H7 (cell line): ENCODE data around the gene KLF8. TPM values are rescaled to one million over a fixed set of nuclear protein-coding genes. Genes with fewer than 3 reads are reported as not detected.

Experiments
- DNase-seq: peaks from one replicate; pipeline ENCODE4 v3.0.0; 2012
- H3K27me3 ChIP-seq: 2 replicates; pipeline ENCODE4 v1.6.0; 2011; ENCODE audit warnings: mild to moderate bottlenecking, low read length; ENCODE audit not compliant: control insufficient read depth, insufficient read depth
- H3K36me3 ChIP-seq: replicated peaks from 2 replicates; pipeline ENCODE4 v1.5.1; 2011; ENCODE audit warnings: low read length; ENCODE audit not compliant: control insufficient read depth, insufficient read depth
- H3K4me3 ChIP-seq: 2 replicates; pipeline ENCODE4 v1.5.1; 2011; ENCODE audit warnings: low read depth, mild to moderate bottlenecking, control low read depth, low read length, moderate library complexity; ENCODE audit not compliant: insufficient read depth
- total RNA-seq: library from RNA; depleted of rRNA; stranded (reverse); fragments of >200 nt; shearing (Covaris generic); gene quantifications from 2 replicates; pipeline ENCODE4 v1.2.3, GENCODE V29; 2014

KLF8 gene
- total RNA-seq, 1 experiment from 2014 or later = 7.3 TPM

GRCh38 chrX:56268888-56269287 is 36.7 kb downstream of the KLF8 start:
- Histone ChIP-seq H3K4me3 (no peak overlapping the region), H3K36me3 (no peaks in the 10 kb centered on the region), H3K27me3 (no peaks in the 10 kb centered on the region)
- no peak for DNase-seq

DNA sequence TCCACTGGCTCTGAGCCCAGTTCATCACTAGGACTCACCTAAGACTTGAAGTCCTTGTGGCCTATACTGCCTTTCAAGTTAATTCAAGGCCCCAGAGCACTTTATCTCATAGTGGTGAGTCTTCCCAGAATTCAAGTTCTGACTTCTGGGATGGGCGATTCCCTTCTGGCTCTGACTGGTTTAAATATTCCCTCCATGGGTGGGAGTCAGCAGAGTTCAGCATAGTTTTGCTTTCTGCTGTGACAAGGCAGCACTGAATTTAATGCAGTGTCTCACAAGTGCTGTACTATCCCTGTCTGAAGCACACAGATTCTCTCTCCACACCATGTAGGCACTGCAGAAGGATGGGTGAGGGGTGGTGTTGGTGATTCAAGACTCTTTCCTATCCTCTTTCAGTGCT is 46.5 kb downstream of the KLF8 start:
- no peak overlapping the region for H3K4me3 ChIP-seq
- H3K27me3 ChIP-seq = no peaks in the 10 kb centered on the region
- DNase-seq = no peak
- no peaks in the 10 kb centered on the region for H3K36me3 ChIP-seq

DNA sequence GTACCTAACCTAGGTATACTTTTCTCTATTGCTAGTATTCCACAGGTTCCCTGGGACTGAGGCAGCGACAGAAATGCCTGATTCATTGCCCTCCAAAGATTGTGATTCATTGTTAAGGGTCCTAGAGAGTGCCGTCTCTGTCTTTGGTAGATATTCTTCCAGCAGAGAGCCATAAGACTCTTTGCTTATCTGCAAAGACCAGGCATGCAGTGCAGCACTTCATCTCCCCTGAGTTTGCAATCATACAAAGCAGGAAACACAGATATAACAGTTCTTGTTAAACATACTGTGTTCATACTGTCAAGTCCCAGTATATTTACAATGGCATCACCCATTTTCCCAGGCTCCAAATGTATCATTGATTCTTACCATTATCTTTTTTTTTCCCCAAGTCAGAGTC is 47.7 kb downstream of the KLF8 start:
- no peak for DNase-seq
- Histone ChIP-seq H3K36me3 (no peaks in the 10 kb centered on the region), H3K4me3 (no peak overlapping the region), H3K27me3 (no peaks in the 10 kb centered on the region)

GRCh38 chrX:56281789-56282188 is 49.6 kb downstream of the KLF8 start:
- Histone ChIP-seq H3K27me3 (no peaks in the 10 kb centered on the region), H3K4me3 (no peak overlapping the region), H3K36me3 (no peaks in the 10 kb centered on the region)
- no peak for DNase-seq

DNA sequence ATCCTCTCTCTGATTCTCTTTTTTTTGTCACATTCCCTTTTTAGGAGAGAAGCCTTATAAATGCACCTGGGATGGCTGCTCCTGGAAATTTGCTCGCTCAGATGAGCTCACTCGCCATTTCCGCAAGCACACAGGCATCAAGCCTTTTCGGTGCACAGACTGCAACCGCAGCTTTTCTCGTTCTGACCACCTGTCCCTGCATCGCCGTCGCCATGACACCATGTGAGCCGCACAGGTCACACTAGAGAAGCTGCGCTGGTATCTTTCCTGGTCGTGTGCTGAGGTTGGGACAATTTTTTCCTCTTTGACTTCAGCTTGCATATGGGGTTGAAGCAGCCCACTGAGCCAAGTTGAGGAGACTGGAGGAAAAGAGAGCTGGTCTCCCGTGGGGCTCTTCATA is 52.1 kb downstream of the KLF8 start:
- no peak for DNase-seq
- Histone ChIP-seq H3K36me3 (no peaks in the 10 kb centered on the region), H3K4me3 (no peak overlapping the region), H3K27me3 (no peaks in the 10 kb centered on the region)

- Histone ChIP-seq H3K27me3 (no peaks in the 10 kb centered on the region), H3K4me3 (no peak overlapping the region), H3K36me3 (no peaks in the 10 kb centered on the region)
- DNase-seq = no peak
These were observed 56.5 kb downstream of the KLF8 start for GRCh38 chrX:56288608-56289007.

GRCh38 chrX:56289449-56289848 is 57.3 kb downstream of the KLF8 start:
- Histone ChIP-seq H3K36me3 (no peaks in the 10 kb centered on the region), H3K4me3 (no peak overlapping the region), H3K27me3 (no peaks in the 10 kb centered on the region)
- no peak for DNase-seq

DNA sequence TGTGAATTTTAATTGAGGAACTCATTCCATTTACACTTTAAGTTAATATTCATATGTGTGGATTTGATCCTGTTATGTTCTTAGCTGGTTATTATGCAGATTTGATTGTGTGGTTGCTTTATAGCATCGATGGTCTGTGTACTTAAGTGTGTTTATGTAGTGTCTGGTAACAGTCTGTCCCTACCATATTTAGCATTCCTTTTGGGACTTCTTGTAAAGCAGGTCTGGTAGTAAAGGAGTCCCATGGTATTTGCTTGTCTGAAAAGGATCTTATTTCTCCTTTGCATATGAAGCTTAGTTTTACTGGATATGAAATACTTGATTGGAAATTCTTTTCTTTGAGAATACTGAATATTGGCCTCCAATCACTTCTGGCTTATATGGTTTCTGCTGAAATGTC is 76.6 kb downstream of the KLF8 start:
- H3K36me3 ChIP-seq = no peaks in the 10 kb centered on the region
- H3K4me3 ChIP-seq = no peak overlapping the region
- H3K27me3 ChIP-seq = no peaks in the 10 kb centered on the region
- DNase-seq = no peak

DNA sequence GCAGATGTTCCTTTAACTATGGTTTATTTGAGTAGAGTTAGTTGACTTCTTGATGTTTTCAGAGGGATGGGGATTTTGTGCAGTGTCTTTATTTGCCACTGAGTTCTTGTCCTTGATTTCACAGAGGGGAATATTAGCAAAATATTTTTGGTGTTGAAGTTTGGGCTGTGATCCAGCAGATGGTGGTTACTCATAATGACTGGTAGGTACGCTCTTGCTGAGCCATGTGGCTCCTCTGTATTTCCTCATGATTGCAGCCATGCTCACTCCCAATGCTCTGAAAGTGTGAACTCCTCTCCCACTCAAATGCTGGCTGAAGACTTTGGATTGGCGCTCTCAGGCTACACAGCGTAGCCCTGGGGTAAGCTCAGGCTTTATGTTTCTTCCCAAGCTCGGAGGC is 77.7 kb downstream of the KLF8 start:
- Histone ChIP-seq H3K36me3 (no peaks in the 10 kb centered on the region), H3K4me3 (no peak overlapping the region), H3K27me3 (no peaks in the 10 kb centered on the region)
- DNase-seq = no peak

DNA sequence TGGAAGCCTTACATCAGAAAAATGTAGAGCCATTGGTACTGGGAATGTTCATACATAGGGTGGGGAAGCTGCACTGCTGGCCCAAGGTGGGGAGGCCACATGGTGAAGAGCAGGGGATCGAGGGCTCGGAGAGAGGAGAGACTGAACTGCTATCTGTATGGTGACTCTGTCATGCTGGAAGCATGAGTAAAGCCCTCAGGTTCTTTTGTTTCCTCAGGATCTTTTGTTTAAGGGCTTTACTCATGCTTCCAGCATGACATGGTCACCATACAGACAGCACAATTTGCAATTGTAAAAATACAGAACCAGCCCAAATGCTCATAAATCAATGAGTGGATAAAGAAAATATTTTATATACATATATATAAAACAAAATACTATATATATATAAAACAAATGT is 78.4 kb downstream of the KLF8 start:
- no peak for DNase-seq

DNA sequence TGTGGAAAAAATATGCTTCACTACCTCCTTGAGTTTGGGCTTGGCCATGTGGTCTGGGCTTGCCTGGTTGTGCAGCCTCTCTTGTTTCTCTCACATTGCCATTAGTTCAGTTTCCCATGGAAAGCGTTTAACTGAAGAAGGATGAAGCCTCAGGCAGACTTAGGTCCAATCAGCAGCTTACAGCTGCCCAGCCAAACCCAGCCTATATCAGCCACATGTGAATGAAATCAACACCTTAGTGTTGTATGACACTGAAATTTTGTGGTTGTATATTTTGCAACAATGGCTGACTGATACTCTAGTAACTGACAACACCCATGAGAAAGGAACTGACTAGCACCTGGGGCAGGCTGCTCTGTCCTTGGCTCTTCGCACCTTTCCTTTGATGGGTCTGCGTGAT is 81.2 kb downstream of the KLF8 start:
- DNase-seq = no peak
- no peaks in the 10 kb centered on the region for H3K27me3 ChIP-seq
- no peak overlapping the region for H3K4me3 ChIP-seq
- no peaks in the 10 kb centered on the region for H3K36me3 ChIP-seq

More for the DNA sequence above, 78.4 kb downstream of the KLF8 start:
- Histone ChIP-seq H3K4me3 (no peak overlapping the region), H3K27me3 (no peaks in the 10 kb centered on the region), H3K36me3 (no peaks in the 10 kb centered on the region)

- Histone ChIP-seq H3K27me3 (no peaks in the 10 kb centered on the region), H3K36me3 (no peaks in the 10 kb centered on the region), H3K4me3 (no peak overlapping the region)
- DNase-seq = no peak
These were observed 82.2 kb downstream of the KLF8 start for GRCh38 chrX:56314334-56314733.

- Histone ChIP-seq H3K4me3 (no peak overlapping the region), H3K27me3 (no peaks in the 10 kb centered on the region), H3K36me3 (no peaks in the 10 kb centered on the region)
- DNase-seq = no peak
These were observed 85.9 kb downstream of the KLF8 start for GRCh38 chrX:56318076-56318475.

GRCh38 chrX:56319165-56319564 is 87.0 kb downstream of the KLF8 start:
- Histone ChIP-seq H3K36me3 (no peaks in the 10 kb centered on the region), H3K4me3 (no peak overlapping the region)
- DNase-seq = no peak

More at GRCh38 chrX:56319165-56319564, 87.0 kb downstream of the KLF8 start:
- no peaks in the 10 kb centered on the region for H3K27me3 ChIP-seq
